ENCODE results near the gene DMGDH. TPM values are rescaled to one million over a fixed set of nuclear protein-coding genes. Genes with fewer than 3 reads are reported as not detected.

The DMGDH gene
- total RNA-seq, 2 experiments from 2014 or later = 0.45 to 1.3 TPM

GRCh38 chr5:79007872-79008271, 61.6 kb downstream of the DMGDH start:
- ChIA-PET POLR2A (no interaction called here), CTCF (interaction anchor here (0.9 to 3.0 kb wide), 2 partner anchors 11 to 16 kb away, joined by 6 to 22 read pairs; no protein-coding TSS in a partner anchor)
- ATAC-seq (no peak), DNase-seq (no peak)
- Mint-ChIP-seq H3K4me1 (ENCODE audit: low read depth) (no peaks in the 10 kb centered on the region), H3K4me3 (no peak overlapping the region), H3K27ac (no peak overlapping the region), H3K36me3 (ENCODE audit: low read depth) (no peaks in the 10 kb centered on the region), H3K9me3 (peaks cover 1% of the 10 kb centered on the region), H3K27me3 (peaks cover 9% of the 10 kb centered on the region)
- no peak for TF ChIP-seq CTCF (IDR thresholded peaks at IDR 0.05)
- intact Hi-C loops (cut with micrococcal nuclease) = no loop called here

- intact Hi-C loops (cut with micrococcal nuclease) = no loop called here
- CTCF ChIA-PET = interaction anchor here (3.0 kb wide), 1 partner anchor 18 kb away, joined by 22 read pairs; no protein-coding TSS in a partner anchor
- Mint-ChIP-seq H3K9me3 (no peaks in the 10 kb centered on the region), H3K27ac (no peak overlapping the region), H3K27me3 (peaks cover 9% of the 10 kb centered on the region), H3K4me3 (no peak overlapping the region), H3K36me3 (ENCODE audit: low read depth) (no peaks in the 10 kb centered on the region), H3K4me1 (ENCODE audit: low read depth) (no peaks in the 10 kb centered on the region)
- DNase-seq (no peak), ATAC-seq (no peak)
- POLR2A ChIA-PET = no interaction called here
- no peak for TF ChIP-seq CTCF (IDR thresholded peaks at IDR 0.05)
Measured at GRCh38 chr5:79005936-79006631, 63.4 kb downstream of the DMGDH start.

GRCh38 chr5:79005151-79005550, 64.3 kb downstream of the DMGDH start:
- POLR2A ChIA-PET = no interaction called here
- intact Hi-C loops (cut with micrococcal nuclease) = no loop called here
- H3K9me3 Mint-ChIP-seq = no peaks in the 10 kb centered on the region
- DNase-seq (no peak), ATAC-seq (no peak)
- no peak overlapping the region for H3K4me3 Mint-ChIP-seq
- TF ChIP-seq CTCF (IDR thresholded peaks at IDR 0.05) = no peak
- no peaks in the 10 kb centered on the region for H3K36me3 Mint-ChIP-seq (ENCODE audit: low read depth)
- H3K4me1 Mint-ChIP-seq (ENCODE audit: low read depth) = no peaks in the 10 kb centered on the region
- CTCF ChIA-PET = no interaction called here
- no peak overlapping the region for H3K27ac Mint-ChIP-seq
- H3K27me3 Mint-ChIP-seq = peaks cover 10% of the 10 kb centered on the region

GRCh38 chr5:79002374-79002773, 67.1 kb downstream of the DMGDH start:
- ChIA-PET CTCF (interaction anchor here (4.1 kb wide), 1 partner anchor 22 kb away, joined by 18 read pairs; no protein-coding TSS in a partner anchor), POLR2A (no interaction called here)
- intact Hi-C loops (cut with micrococcal nuclease) = no loop called here
- Mint-ChIP-seq H3K4me3 (no peak overlapping the region), H3K4me1 (ENCODE audit: low read depth) (no peaks in the 10 kb centered on the region), H3K36me3 (ENCODE audit: low read depth) (no peaks in the 10 kb centered on the region), H3K9me3 (no peaks in the 10 kb centered on the region), H3K27ac (no peak overlapping the region), H3K27me3 (peaks cover 16% of the 10 kb centered on the region)
- no peak for ATAC-seq
- DNase-seq = no peak
- TF ChIP-seq CTCF (IDR thresholded peaks at IDR 0.05) = no peak

GRCh38 chr5:79001471-79001870, 68.0 kb downstream of the DMGDH start:
- POLR2A ChIA-PET = no interaction called here

More at GRCh38 chr5:79001471-79001870, 68.0 kb downstream of the DMGDH start:
- no peak overlapping the region for H3K4me3 Mint-ChIP-seq
- no peak for ATAC-seq
- peaks cover 16% of the 10 kb centered on the region for H3K27me3 Mint-ChIP-seq
- H3K27ac Mint-ChIP-seq = no peak overlapping the region
- intact Hi-C loops (cut with micrococcal nuclease) = no loop called here
- CTCF ChIA-PET = interaction anchor here (4.1 kb wide), 1 partner anchor 23 kb away, joined by 18 read pairs; no protein-coding TSS in a partner anchor
- no peaks in the 10 kb centered on the region for H3K4me1 Mint-ChIP-seq (ENCODE audit: low read depth)
- no peak for TF ChIP-seq CTCF (IDR thresholded peaks at IDR 0.05)
- no peaks in the 10 kb centered on the region for H3K9me3 Mint-ChIP-seq
- DNase-seq = no peak
- H3K36me3 Mint-ChIP-seq (ENCODE audit: low read depth) = no peaks in the 10 kb centered on the region

Data from activated CD8-positive, alpha-beta T cell treated with anti-CD3 and anti-CD28 coated beads for 36 hours (primary cell).